Measurements from ENCODE around the gene LILRB5. TPM values are rescaled to one million over a fixed set of nuclear protein-coding genes. Genes with fewer than 3 reads are reported as not detected.
"Not testable (repeated sequence)": the region's sequence is repeated elsewhere in the genome, so short reads cannot be mapped to it uniquely, and the experiment has no call there.

Gene LILRB5
- total and polyA plus RNA-seq, 2 of the 8 experiments (the other 6 are each of a cell fraction or from before 2014, with no cell fraction given), result 0.05 TPM; not detected in 1

- not testable (repeated sequence) for H2BK5ac ChIP-seq (ENCODE audit: low read depth, low read length); H3K56ac ChIP-seq (replicated peaks; ENCODE audit: insufficient read length, low read depth, low read length); DNase-seq (ENCODE audit: low read depth in 1 of 2, low spot score in 2 of 2); H3K14ac ChIP-seq (ENCODE audit: insufficient read length); H3K9ac ChIP-seq (replicated peaks in 1 of 4; ENCODE audit: extremely low read depth in 1 of 4, low read depth in 3 of 4, low read length in 3 of 4); H3K79me1 ChIP-seq (ENCODE audit: low read depth, low read length); H4K20me1 ChIP-seq (replicated peaks in 1 of 2; ENCODE audit: control insufficient read depth in 1 of 2, insufficient read depth in 2 of 2, low read length in 2 of 2); H2BK15ac ChIP-seq (ENCODE audit: low read length); H3K4me2 ChIP-seq (ENCODE audit: insufficient read depth in 1 of 2, low read depth in 2 of 2, low read length in 2 of 2); FAIRE-seq; H2BK20ac ChIP-seq (ENCODE audit: low read length); H4K8ac ChIP-seq (ENCODE audit: extremely low read depth, insufficient read depth, low read length); H2BK12ac ChIP-seq (ENCODE audit: low read depth, low read length); H3K4me3 ChIP-seq (ENCODE audit: extremely low read depth in 1 of 4, insufficient read depth in 2 of 4, low read depth in 3 of 4, low read length in 4 of 4); H3K27ac ChIP-seq (ENCODE audit: low read depth, low read length); H3K4me1 ChIP-seq (replicated peaks in 1 of 4; ENCODE audit: control insufficient read depth in 3 of 4, insufficient read depth in 4 of 4, low read length in 3 of 4); H3K23ac ChIP-seq (ENCODE audit: insufficient read length); H3K27me3 ChIP-seq (replicated peaks in 1 of 4; ENCODE audit: control insufficient read depth in 3 of 4, extremely low read depth in 1 of 4, insufficient read depth in 3 of 4, low read length in 3 of 4); H3K18ac ChIP-seq (ENCODE audit: extremely low read depth, low read length); H3K4ac ChIP-seq (replicated peaks; ENCODE audit: insufficient read length, low read depth, low read length); H2BK120ac ChIP-seq (replicated peaks; ENCODE audit: low read depth, low read length); H2AK5ac ChIP-seq (ENCODE audit: low read depth, low read length); H3K79me2 ChIP-seq (ENCODE audit: control insufficient read depth in 1 of 2, insufficient read depth in 2 of 2, low read length in 2 of 2); H2AFZ ChIP-seq (ENCODE audit: low read length); H3K23me2 ChIP-seq (ENCODE audit: low read depth, low read length); H4K5ac ChIP-seq (ENCODE audit: insufficient read length, low read depth, low read length); H3K36me3 ChIP-seq (ENCODE audit: control insufficient read depth in 2 of 4, insufficient read depth in 4 of 4, low read length in 3 of 4); H3K9me3 ChIP-seq (ENCODE audit: insufficient read depth in 2 of 2, low read depth in 1 of 2, low read length in 1 of 2); H4K91ac ChIP-seq (replicated peaks; ENCODE audit: insufficient read length, low read length)
- CTCF ChIA-PET (ENCODE audit: partially characterized antibody), result interaction anchor here (1.0 to 1.5 kb wide), 2 partner anchors 18 to 77 kb away, joined by 3 read pairs; no protein-coding TSS in a partner anchor
- POLR2A ChIA-PET (ENCODE audit: partially characterized antibody), result interaction anchor here (0.7 to 2.3 kb wide), 4 partner anchors 17 to 38 kb away, joined by 3 to 7 read pairs (median 4); no protein-coding TSS in a partner anchor
- 78% methylated on average over 9 of the region's 21 CpGs; no CpG with 5 or more reads in 1 of the 2 experiments for WGBS, 2 experiments (ENCODE audit: extremely low coverage in 1 of 2, insufficient coverage in 1 of 2, insufficient read length in 1 of 2, insufficient replicate concordance in 2 of 2, low coverage in 1 of 2, low lambda C conversion rate in 2 of 2, missing lambda C conversion rate in 1 of 2)
Observed at GRCh38 chr19:54239491-54240371, 17.3 kb downstream of the LILRB5 start.

Data from H1 (cell line).